ENCODE results near the gene ANKS1A. TPM values are rescaled to one million over a fixed set of nuclear protein-coding genes. Genes with fewer than 3 reads are reported as not detected.

Gene ANKS1A
- total and polyA plus RNA-seq, 3 experiments from 2014 or later = 3.0 to 9.6 (median 8.7) TPM

- Histone ChIP-seq H3K27me3 (ENCODE audit: insufficient read depth, low read length, poor library complexity, severe bottlenecking) (no peaks in the 10 kb centered on the region), H3K36me3 (ENCODE audit: insufficient read depth, low read length) (no peaks in the 10 kb centered on the region), H3K27ac (ENCODE audit: low read depth, low read length) (no peak overlapping the region), H3K4me3 (ENCODE audit: low read length) (no peak overlapping the region), H3K4me1 (ENCODE audit: insufficient read depth, low read length) (no peaks in the 10 kb centered on the region), H3K9me3 (ENCODE audit: low read length) (no peaks in the 10 kb centered on the region)
- H3K4me1 Mint-ChIP-seq = no peaks in the 10 kb centered on the region
- H3K36me3 Mint-ChIP-seq = peaks cover 0 to 41% (median 15%) of the 10 kb centered on the region in 3 donors
- no peak for DNase-seq
- no peaks in the 10 kb centered on the region for H3K9me3 Mint-ChIP-seq
- ChIA-PET CTCF (no interaction called here), POLR2A (no interaction called here)
- H3K27ac Mint-ChIP-seq = no peak overlapping the region
- H3K27me3 Mint-ChIP-seq = no peaks in the 10 kb centered on the region
- no peak overlapping the region for H3K4me3 Mint-ChIP-seq
Observed at GRCh38 chr6:35015996-35016395, 126.9 kb downstream of the ANKS1A start.

GRCh38 chr6:35016502-35017321 is 127.7 kb downstream of the ANKS1A start:
- ChIA-PET POLR2A (no interaction called here), CTCF (no interaction called here)
- no peak for DNase-seq
- Histone ChIP-seq H3K9me3 (ENCODE audit: low read length) (no peaks in the 10 kb centered on the region), H3K27me3 (ENCODE audit: insufficient read depth, low read length, poor library complexity, severe bottlenecking) (no peaks in the 10 kb centered on the region), H3K4me3 (ENCODE audit: low read length) (no peak overlapping the region), H3K27ac (ENCODE audit: low read depth, low read length) (no peak overlapping the region), H3K36me3 (ENCODE audit: insufficient read depth, low read length) (no peaks in the 10 kb centered on the region), H3K4me1 (ENCODE audit: insufficient read depth, low read length) (no peaks in the 10 kb centered on the region)
- Mint-ChIP-seq H3K4me1 (no peaks in the 10 kb centered on the region), H3K36me3 (peaks cover 0 to 45% (median 15%) of the 10 kb centered on the region in 3 donors), H3K4me3 (no peak overlapping the region), H3K27me3 (no peaks in the 10 kb centered on the region), H3K9me3 (no peaks in the 10 kb centered on the region), H3K27ac (no peak overlapping the region)

- Histone ChIP-seq H3K36me3 (ENCODE audit: insufficient read depth, low read length) (no peaks in the 10 kb centered on the region), H3K4me3 (ENCODE audit: low read length) (no peak overlapping the region), H3K9me3 (ENCODE audit: low read length) (no peaks in the 10 kb centered on the region), H3K27ac (ENCODE audit: low read depth, low read length) (no peak overlapping the region), H3K4me1 (ENCODE audit: insufficient read depth, low read length) (no peaks in the 10 kb centered on the region), H3K27me3 (ENCODE audit: insufficient read depth, low read length, poor library complexity, severe bottlenecking) (no peaks in the 10 kb centered on the region)
- ChIA-PET CTCF (no interaction called here), POLR2A (no interaction called here)
- H3K36me3 Mint-ChIP-seq = peaks cover 0 to 48% (median 15%) of the 10 kb centered on the region in 3 donors
- no peaks in the 10 kb centered on the region for H3K27me3 Mint-ChIP-seq
- no peak overlapping the region for H3K27ac Mint-ChIP-seq
- H3K4me3 Mint-ChIP-seq = no peak overlapping the region
- DNase-seq = no peak
- no peaks in the 10 kb centered on the region for H3K4me1 Mint-ChIP-seq
- no peaks in the 10 kb centered on the region for H3K9me3 Mint-ChIP-seq
Observed at GRCh38 chr6:35017411-35018181, 128.5 kb downstream of the ANKS1A start.

- no peaks in the 10 kb centered on the region for H3K27me3 ChIP-seq (ENCODE audit: insufficient read depth, low read length, poor library complexity, severe bottlenecking)
- Mint-ChIP-seq H3K36me3 (peaks cover 0 to 52% (median 15%) of the 10 kb centered on the region in 3 donors), H3K4me1 (no peaks in the 10 kb centered on the region), H3K27me3 (no peaks in the 10 kb centered on the region), H3K27ac (no peak overlapping the region), H3K9me3 (no peaks in the 10 kb centered on the region), H3K4me3 (no peak overlapping the region)
- ChIA-PET POLR2A (no interaction called here), CTCF (no interaction called here)
- no peak overlapping the region for H3K27ac ChIP-seq (ENCODE audit: low read depth, low read length)
- no peak overlapping the region for H3K4me3 ChIP-seq (ENCODE audit: low read length)
- DNase-seq = no peak
- H3K4me1 ChIP-seq (ENCODE audit: insufficient read depth, low read length) = no peaks in the 10 kb centered on the region
- H3K36me3 ChIP-seq (ENCODE audit: insufficient read depth, low read length) = no peaks in the 10 kb centered on the region
- H3K9me3 ChIP-seq (ENCODE audit: low read length) = no peaks in the 10 kb centered on the region
Observed at GRCh38 chr6:35018182-35018519, 129.1 kb downstream of the ANKS1A start.

GRCh38 chr6:35018746-35019145 is 129.7 kb downstream of the ANKS1A start:
- Histone ChIP-seq H3K4me3 (ENCODE audit: low read length) (no peak overlapping the region), H3K9me3 (ENCODE audit: low read length) (no peaks in the 10 kb centered on the region), H3K4me1 (ENCODE audit: insufficient read depth, low read length) (no peaks in the 10 kb centered on the region), H3K36me3 (ENCODE audit: insufficient read depth, low read length) (no peaks in the 10 kb centered on the region), H3K27me3 (ENCODE audit: insufficient read depth, low read length, poor library complexity, severe bottlenecking) (no peaks in the 10 kb centered on the region), H3K27ac (ENCODE audit: low read depth, low read length) (no peak overlapping the region)
- H3K27ac Mint-ChIP-seq = peak overlapping the region in 1 of 8 donors; percentile 8
- no peaks in the 10 kb centered on the region for H3K27me3 Mint-ChIP-seq
- no peaks in the 10 kb centered on the region for H3K9me3 Mint-ChIP-seq
- no peak for DNase-seq
- no peaks in the 10 kb centered on the region for H3K4me1 Mint-ChIP-seq
- H3K36me3 Mint-ChIP-seq = peaks cover 0 to 52% (median 15%) of the 10 kb centered on the region in 3 donors
- H3K4me3 Mint-ChIP-seq = no peak overlapping the region
- POLR2A ChIA-PET = no interaction called here
- CTCF ChIA-PET = no interaction called here

GRCh38 chr6:35019171-35019570 is 130.1 kb downstream of the ANKS1A start:
- H3K27me3 ChIP-seq (ENCODE audit: insufficient read depth, low read length, poor library complexity, severe bottlenecking) = no peaks in the 10 kb centered on the region
- ChIA-PET POLR2A (no interaction called here), CTCF (no interaction called here)
- H3K4me3 ChIP-seq (ENCODE audit: low read length) = no peak overlapping the region
- no peaks in the 10 kb centered on the region for H3K9me3 ChIP-seq (ENCODE audit: low read length)
- no peaks in the 10 kb centered on the region for H3K36me3 ChIP-seq (ENCODE audit: insufficient read depth, low read length)
- H3K9me3 Mint-ChIP-seq = no peaks in the 10 kb centered on the region
- H3K27ac Mint-ChIP-seq = peak overlapping the region in 1 of 8 donors; percentile 1
- no peak overlapping the region for H3K4me3 Mint-ChIP-seq
- peaks cover 0 to 52% (median 15%) of the 10 kb centered on the region in 3 donors for H3K36me3 Mint-ChIP-seq
- DNase-seq = no peak
- no peak overlapping the region for H3K27ac ChIP-seq (ENCODE audit: low read depth, low read length)
- H3K4me1 Mint-ChIP-seq = no peaks in the 10 kb centered on the region
- no peaks in the 10 kb centered on the region for H3K27me3 Mint-ChIP-seq
- no peaks in the 10 kb centered on the region for H3K4me1 ChIP-seq (ENCODE audit: insufficient read depth, low read length)

GRCh38 chr6:35019831-35020230 is 130.8 kb downstream of the ANKS1A start:
- ChIA-PET POLR2A (no interaction called here), CTCF (no interaction called here)
- Mint-ChIP-seq H3K9me3 (no peaks in the 10 kb centered on the region), H3K27ac (peak overlapping the region in 2 of 8 donors; percentile 14 to 83), H3K36me3 (peaks cover 0 to 52% (median 15%) of the 10 kb centered on the region in 3 donors), H3K4me1 (no peaks in the 10 kb centered on the region), H3K27me3 (no peaks in the 10 kb centered on the region), H3K4me3 (no peak overlapping the region)
- no peak for DNase-seq
- H3K9me3 ChIP-seq (ENCODE audit: low read length) = no peaks in the 10 kb centered on the region
- no peak overlapping the region for H3K27ac ChIP-seq (ENCODE audit: low read depth, low read length)
- no peaks in the 10 kb centered on the region for H3K36me3 ChIP-seq (ENCODE audit: insufficient read depth, low read length)
- H3K27me3 ChIP-seq (ENCODE audit: insufficient read depth, low read length, poor library complexity, severe bottlenecking) = no peaks in the 10 kb centered on the region
- no peaks in the 10 kb centered on the region for H3K4me1 ChIP-seq (ENCODE audit: insufficient read depth, low read length)
- no peak overlapping the region for H3K4me3 ChIP-seq (ENCODE audit: low read length)

- H3K27ac Mint-ChIP-seq = no peak overlapping the region
- ChIA-PET CTCF (no interaction called here), POLR2A (no interaction called here)
- no peaks in the 10 kb centered on the region for H3K9me3 Mint-ChIP-seq
- Histone ChIP-seq H3K27ac (ENCODE audit: low read depth, low read length) (no peak overlapping the region), H3K4me1 (ENCODE audit: insufficient read depth, low read length) (no peaks in the 10 kb centered on the region), H3K27me3 (ENCODE audit: insufficient read depth, low read length, poor library complexity, severe bottlenecking) (no peaks in the 10 kb centered on the region), H3K4me3 (ENCODE audit: low read length) (no peak overlapping the region), H3K9me3 (ENCODE audit: low read length) (no peaks in the 10 kb centered on the region), H3K36me3 (ENCODE audit: insufficient read depth, low read length) (no peaks in the 10 kb centered on the region)
- no peak overlapping the region for H3K4me3 Mint-ChIP-seq
- H3K27me3 Mint-ChIP-seq = no peaks in the 10 kb centered on the region
- peaks cover 0 to 3% (median 0%) of the 10 kb centered on the region in 3 donors for H3K4me1 Mint-ChIP-seq
- peaks cover 0 to 52% (median 15%) of the 10 kb centered on the region in 3 donors for H3K36me3 Mint-ChIP-seq
- DNase-seq = no peak
Observed at GRCh38 chr6:35021004-35021403, 131.9 kb downstream of the ANKS1A start.

All from CD8-positive, alpha-beta memory T cell (primary cell).